K562 (cell line): Measurements from ENCODE around the gene EFNB3.

Source experiments
- ATF6 ChIP-seq: sonication (generic); formaldehyde crosslinking; IDR thresholded peaks from 2 replicates; pipeline ENCODE4 v1.4.0; 2020; ENCODE audit warnings: mild to moderate bottlenecking, missing genetic modification reagents
- CTCF ChIP-seq, 3 experiments: IDR thresholded peaks in 2 of 3; conservative IDR thresholded peaks in 1 of 3; 2 replicates each; pipeline ENCODE4 v1.5.1; 2011 to 2012; ENCODE audit warnings: low read length in 3 of 3, mild to moderate bottlenecking in 3 of 3, control low read depth in 2 of 3, improper control_type of control experiment in 1 of 3, inconsistent platforms in 1 of 3, low read depth in 1 of 3, mixed read lengths in 1 of 3, moderate library complexity in 1 of 3; ENCODE audit not compliant: insufficient read depth in 2 of 3
- EGR1 ChIP-seq: fragments of 450-650 bp; conservative IDR thresholded peaks from 2 replicates; pipeline ENCODE4 v1.6.1; 2017; ENCODE audit warnings: mild to moderate bottlenecking
- FIP1L1 ChIP-seq: fragments of 200-400 bp; formaldehyde crosslinking; IDR thresholded peaks from 2 replicates; pipeline ENCODE4 v1.6.1; 2018; ENCODE audit warnings: mild to moderate bottlenecking, low read depth, low read length; ENCODE audit not compliant: poor library complexity, severe bottlenecking
- GATA2 ChIP-seq: sonication (generic); formaldehyde crosslinking; IDR thresholded peaks from 2 replicates; pipeline ENCODE4 v1.4.0; 2020; ENCODE audit warnings: mild to moderate bottlenecking, missing genetic modification reagents
- MAFF ChIP-seq: IDR thresholded peaks from 2 replicates; pipeline ENCODE4 v1.6.1; 2012; ENCODE audit warnings: low read length, improper control_type of control experiment
- POLR2A ChIP-seq: fragments of 450-650 bp; conservative IDR thresholded peaks from 2 replicates; pipeline ENCODE4 v1.6.1; 2016
- SMARCB1 ChIP-seq: IDR thresholded peaks from 2 replicates; pipeline ENCODE4 v1.6.1; 2011; ENCODE audit warnings: improper control_type of control experiment, low read depth; ENCODE audit not compliant: insufficient read length
- TEAD2 ChIP-seq: fragments of 450-650 bp; IDR thresholded peaks from 2 replicates; pipeline ENCODE4 v1.6.1; 2016; ENCODE audit warnings: missing genetic modification characterization, control low read depth, missing compliant biosample characterization
- XRCC5 ChIP-seq: fragments of 200-400 bp; formaldehyde crosslinking; IDR thresholded peaks from 2 replicates; pipeline ENCODE4 v1.6.1; 2017; ENCODE audit warnings: low read depth, mild to moderate bottlenecking, low read length

- peak; percentile 56 for TF ChIP-seq EGR1
- no peak for TF ChIP-seq FIP1L1
- peak; percentile 76 for TF ChIP-seq POLR2A
- TF ChIP-seq CTCF (IDR thresholded peaks at IDR 0.05 in 2 of 3, conservative IDR thresholded peaks at IDR 0.05 in 1 of 3; ENCODE audit: insufficient read depth in 2 of 3, low read depth in 1 of 3, low read length in 3 of 3), result peak; percentile 96 to 99 (median 99)
- peak; percentile 84 for TF ChIP-seq XRCC5
- no peak for TF ChIP-seq MAFF
- no peak for TF ChIP-seq TEAD2 (tag)
- no peak for TF ChIP-seq SMARCB1
- no peak for TF ChIP-seq ATF6
- no peak for TF ChIP-seq GATA2 (CRISPR knock-in tag)
Observed at GRCh38 chr17:7687908-7688807, 16.8 kb upstream of the EFNB3 start, which contains the start of gene WRAP53.
